Measurements from ENCODE around the gene ORAI2.
A peak's percentile ranks its signal among the peaks of the same experiment; 100 is the strongest.

Gene ORAI2

GRCh38 chr7:102466097-102466496 is 32.7 kb downstream of the ORAI2 start:
- H3K79me2 ChIP-seq (ENCODE audit: insufficient read depth, low read length), result peaks cover 12% of the 10 kb centered on the region
- no peaks in the 10 kb centered on the region for H4K20me1 ChIP-seq (ENCODE audit: insufficient read depth, low read length)
- peak overlapping the region; percentile 95; the same call in 1 of the 2 replicates for H3K9ac ChIP-seq (ENCODE audit: low read length)
- H3K4me2 ChIP-seq (ENCODE audit: low read length), result peak overlapping the region; percentile 83
- no peak for TF ChIP-seq CTCF (IDR thresholded peaks at IDR 0.05; ENCODE audit: low read length)
- no peak for TF ChIP-seq EZH2 (IDR thresholded peaks at IDR 0.05; ENCODE audit: borderline replicate concordance, low read length)
- H3K4me1 ChIP-seq (ENCODE audit: insufficient read depth, low read length, severe bottlenecking), result peaks cover 33% of the 10 kb centered on the region
- peaks cover 33% of the 10 kb centered on the region; the same call in 1 of the 2 replicates for H3K36me3 ChIP-seq (ENCODE audit: insufficient read depth, low read length)
- no peak overlapping the region for H2AFZ ChIP-seq (ENCODE audit: low read length)
- no peaks in the 10 kb centered on the region for H3K9me3 ChIP-seq (ENCODE audit: low read length)
- H3F3A ChIP-seq (ENCODE audit: insufficient read depth, low read length), result no peaks in the 10 kb centered on the region
- H3K4me3 ChIP-seq (ENCODE audit: low read depth, low read length, poor library complexity, severe bottlenecking), result peak overlapping the region; percentile 90
- peak overlapping the region; percentile 65 for H3K27ac ChIP-seq (ENCODE audit: low read depth, low read length, poor library complexity, severe bottlenecking)
- no peaks in the 10 kb centered on the region for H3K27me3 ChIP-seq (ENCODE audit: insufficient read depth, low read length)
- H3K9me2 ChIP-seq (ENCODE audit: low read depth, low read length), result no peaks in the 10 kb centered on the region

GRCh38 chr7:102467581-102468477 is 34.5 kb downstream of the ORAI2 start:
- peaks cover 12% of the 10 kb centered on the region for H3K79me2 ChIP-seq (ENCODE audit: insufficient read depth, low read length)

More at GRCh38 chr7:102467581-102468477, 34.5 kb downstream of the ORAI2 start:
- no peaks in the 10 kb centered on the region for H3K27me3 ChIP-seq (ENCODE audit: insufficient read depth, low read length)
- no peaks in the 10 kb centered on the region for H3F3A ChIP-seq (ENCODE audit: insufficient read depth, low read length)
- no peak overlapping the region for H2AFZ ChIP-seq (ENCODE audit: low read length)
- no peaks in the 10 kb centered on the region for H3K9me2 ChIP-seq (ENCODE audit: low read depth, low read length)
- H3K9me3 ChIP-seq (ENCODE audit: low read length), result no peaks in the 10 kb centered on the region
- H3K4me2 ChIP-seq (ENCODE audit: low read length), result peak overlapping the region; percentile 51; the same call in 1 of the 2 replicates
- H3K36me3 ChIP-seq (ENCODE audit: insufficient read depth, low read length), result peaks cover 50% of the 10 kb centered on the region
- TF ChIP-seq CTCF (IDR thresholded peaks at IDR 0.05; ENCODE audit: low read length), result no peak
- no peak for TF ChIP-seq EZH2 (IDR thresholded peaks at IDR 0.05; ENCODE audit: borderline replicate concordance, low read length)
- no peak overlapping the region for H3K9ac ChIP-seq (ENCODE audit: low read length)
- H3K4me1 ChIP-seq (ENCODE audit: insufficient read depth, low read length, severe bottlenecking), result peaks cover 33% of the 10 kb centered on the region
- no peaks in the 10 kb centered on the region for H4K20me1 ChIP-seq (ENCODE audit: insufficient read depth, low read length)
- H3K27ac ChIP-seq (ENCODE audit: low read depth, low read length, poor library complexity, severe bottlenecking), result no peak overlapping the region
- H3K4me3 ChIP-seq (ENCODE audit: low read depth, low read length, poor library complexity, severe bottlenecking), result no peak overlapping the region

Measured in OCI-LY1 (cell line).